NB4 (cell line): ENCODE results near the gene TMPRSS3.

Source experiments
- MAX ChIP-seq: IDR thresholded peaks from 2 replicates; pipeline ENCODE4 v1.6.1; 2011; ENCODE audit warnings: low read depth, low read length
- POLR2A ChIP-seq: IDR thresholded peaks from 2 replicates; pipeline ENCODE4 v1.6.1; 2011; ENCODE audit warnings: mild to moderate bottlenecking; ENCODE audit not compliant: insufficient read length; ENCODE audit errors: extremely low read depth
- TF ChIP-seq, protein P1 (sequence below): IDR thresholded peaks from one replicate; pipeline ENCODE4 v1.5.1; 2012; ENCODE audit warnings: low read depth, low read length

DNA sequence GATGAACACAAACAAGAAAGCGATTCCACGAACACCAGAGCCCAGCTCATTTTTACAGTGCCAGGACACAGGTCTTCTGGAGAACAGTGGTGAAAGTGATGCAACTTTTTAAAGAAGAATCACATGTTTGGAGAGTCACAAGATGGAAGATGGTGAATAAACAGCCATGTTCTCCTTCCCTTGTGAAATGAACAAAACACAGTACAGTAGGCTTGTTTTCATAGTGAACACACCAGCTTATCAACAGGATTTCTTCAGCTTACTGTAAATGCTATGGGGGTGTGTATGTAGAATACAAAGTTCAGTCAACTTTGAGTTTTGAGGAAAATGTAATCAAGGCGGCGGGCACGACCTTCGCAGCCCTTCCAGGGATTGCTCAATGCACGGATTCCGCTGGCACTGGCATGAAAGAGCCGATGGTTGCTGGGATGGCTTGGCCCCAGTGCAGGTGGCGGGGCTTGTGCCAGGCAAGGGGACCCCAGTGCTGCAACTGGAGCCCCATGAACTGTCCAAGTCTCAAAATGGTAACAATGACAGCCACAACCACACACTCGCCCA is 9.7 kb downstream of the TMPRSS3 start:
- TF ChIP-seq POLR2A, result no peak
- TF ChIP-seq, protein P1, sequence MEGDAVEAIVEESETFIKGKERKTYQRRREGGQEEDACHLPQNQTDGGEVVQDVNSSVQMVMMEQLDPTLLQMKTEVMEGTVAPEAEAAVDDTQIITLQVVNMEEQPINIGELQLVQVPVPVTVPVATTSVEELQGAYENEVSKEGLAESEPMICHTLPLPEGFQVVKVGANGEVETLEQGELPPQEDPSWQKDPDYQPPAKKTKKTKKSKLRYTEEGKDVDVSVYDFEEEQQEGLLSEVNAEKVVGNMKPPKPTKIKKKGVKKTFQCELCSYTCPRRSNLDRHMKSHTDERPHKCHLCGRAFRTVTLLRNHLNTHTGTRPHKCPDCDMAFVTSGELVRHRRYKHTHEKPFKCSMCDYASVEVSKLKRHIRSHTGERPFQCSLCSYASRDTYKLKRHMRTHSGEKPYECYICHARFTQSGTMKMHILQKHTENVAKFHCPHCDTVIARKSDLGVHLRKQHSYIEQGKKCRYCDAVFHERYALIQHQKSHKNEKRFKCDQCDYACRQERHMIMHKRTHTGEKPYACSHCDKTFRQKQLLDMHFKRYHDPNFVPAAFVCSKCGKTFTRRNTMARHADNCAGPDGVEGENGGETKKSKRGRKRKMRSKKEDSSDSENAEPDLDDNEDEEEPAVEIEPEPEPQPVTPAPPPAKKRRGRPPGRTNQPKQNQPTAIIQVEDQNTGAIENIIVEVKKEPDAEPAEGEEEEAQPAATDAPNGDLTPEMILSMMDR, result no peak
- TF ChIP-seq MAX, result no peak
